A549 treated with GW870086 at 1 μM for 4 hours (cell line): ENCODE measurements around the gene PHYHD1. TPM values are rescaled to one million over a fixed set of nuclear protein-coding genes. Genes with fewer than 3 reads are reported as not detected.

Experiments used
- total RNA-seq: library from RNA; stranded (reverse); fragments of 200-300 nt; extraction: Qiagen RNA extraction; gene quantifications from 5 replicates; pipeline ENCODE4 v1.2.3, GENCODE V29; 2022; ENCODE audit warnings: low read depth

PHYHD1 gene
- total RNA-seq = 0.48 TPM in 1 of 5 replicates, not detected in the others

GRCh38 chr9:128920381-128921058, at the start of gene PHYHD1:
Gene PHYHD1 (plus strand): TSS chr9:128920982. CDS start chr9:128922324, 1,342 bp downstream.

GRCh38 chr9:128881884-128882676, 38.7 kb upstream of the PHYHD1 start, which contains the start of the genes KYAT1 and LRRC8A:
Gene KYAT1 (minus strand): TSS chr9:128881950. CDS start chr9:128845405, 36,545 bp downstream.
Gene LRRC8A (plus strand): TSS chr9:128882133. CDS start chr9:128907165, 25,032 bp downstream.

GRCh38 chr9:128947527-128948301, 26.9 kb downstream of the PHYHD1 start, which contains the start of the genes DOLK and NUP188:
Gene DOLK (minus strand): TSS chr9:128947603. CDS start chr9:128947303, 300 bp downstream.
Gene NUP188 (plus strand): TSS chr9:128947699. CDS start chr9:128947720, 21 bp downstream.

Other genes with a start within 250 kb of the PHYHD1 start
- 403 to 440 TPM (median 413 TPM) in 5 replicates for gene SET, start 231.8 kb upstream of the PHYHD1 start, total RNA-seq
- 13.4 to 17.1 TPM (median 14.7 TPM) in 5 replicates for gene PKN3, start 218.5 kb upstream of the PHYHD1 start, total RNA-seq
- 71.9 to 93.4 TPM (median 92.8 TPM) in 5 replicates for gene ZDHHC12, start 196.9 kb upstream of the PHYHD1 start, total RNA-seq
- 11.4 to 16.4 TPM (median 15.2 TPM) in 5 replicates for gene ZER1, start 149.1 kb upstream of the PHYHD1 start, total RNA-seq
- gene TBC1D13, start 133.7 kb upstream of the PHYHD1 start, total RNA-seq = 17.8 to 20.8 TPM (median 19.9 TPM) in 5 replicates
- gene ENDOG, start 102.5 kb upstream of the PHYHD1 start, total RNA-seq = 18.0 to 35.4 TPM (median 30.6 TPM) in 5 replicates
- gene SPOUT1, start 91.2 kb upstream of the PHYHD1 start, total RNA-seq = 18.2 to 48.5 TPM (median 40.7 TPM) in 5 replicates
- gene KYAT1, start 39.0 kb upstream of the PHYHD1 start, total RNA-seq = 9.6 to 12.9 TPM (median 11.2 TPM) in 5 replicates
- gene LRRC8A, start 38.8 kb upstream of the PHYHD1 start, total RNA-seq = 78.7 to 100 TPM (median 97.4 TPM) in 5 replicates
- 33.4 to 41.3 TPM (median 36.7 TPM) in 5 replicates for gene DOLK, start 26.6 kb downstream of the PHYHD1 start, total RNA-seq
- gene NUP188, start 26.7 kb downstream of the PHYHD1 start, total RNA-seq = 37.0 to 45.2 TPM (median 38.9 TPM) in 5 replicates
- gene SH3GLB2, start 107.3 kb downstream of the PHYHD1 start, total RNA-seq = 33.8 to 53.5 TPM (median 49.7 TPM) in 5 replicates
- 13.3 to 15.5 TPM (median 13.5 TPM) in 5 replicates for gene MIGA2, start 115.6 kb downstream of the PHYHD1 start, total RNA-seq
- 16.6 to 21.1 TPM (median 18.2 TPM) in 5 replicates for gene DOLPP1, start 160.1 kb downstream of the PHYHD1 start, total RNA-seq
- gene CRAT, start 189.8 kb downstream of the PHYHD1 start, total RNA-seq = 23.0 to 31.3 TPM (median 28.3 TPM) in 5 replicates
- 112 to 138 TPM (median 134 TPM) in 5 replicates for gene PTPA, start 190.4 kb downstream of the PHYHD1 start, total RNA-seq